HG02852 (cell line): ENCODE measurements around the gene ZPR1.
"Not testable (repeated sequence)": the region's sequence is repeated elsewhere in the genome, so short reads cannot be mapped to it uniquely, and the experiment has no call there.

Source experiments
- ATAC-seq: cut with Tn5 transposase; IDR thresholded peaks from one replicate; pipeline ENCODE4 v1.9.1; 2021; ENCODE audit warnings: mild to moderate bottlenecking, moderate library complexity; ENCODE audit not compliant: unreplicated experiment

ZPR1 gene

DNA sequence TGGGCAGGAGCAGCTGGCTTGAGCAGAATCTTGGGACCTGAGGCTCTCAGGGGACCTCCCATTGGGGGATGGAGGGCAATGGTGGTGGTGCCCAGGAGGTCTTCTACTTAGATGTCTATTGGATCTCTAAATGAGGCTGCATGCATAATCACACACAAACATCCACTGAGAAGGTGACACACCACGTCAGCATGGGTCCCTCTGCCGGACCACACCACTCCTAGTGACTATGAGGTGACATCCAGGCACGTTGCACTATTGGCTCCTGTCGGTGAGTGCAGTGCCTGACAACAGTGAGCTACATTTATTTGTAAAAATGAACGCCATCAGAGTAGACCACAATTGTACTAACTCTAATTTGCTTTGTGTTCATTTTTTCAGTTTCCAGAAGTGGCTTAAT is 37.6 kb upstream of the ZPR1 start:
- ATAC-seq: no peak

DNA sequence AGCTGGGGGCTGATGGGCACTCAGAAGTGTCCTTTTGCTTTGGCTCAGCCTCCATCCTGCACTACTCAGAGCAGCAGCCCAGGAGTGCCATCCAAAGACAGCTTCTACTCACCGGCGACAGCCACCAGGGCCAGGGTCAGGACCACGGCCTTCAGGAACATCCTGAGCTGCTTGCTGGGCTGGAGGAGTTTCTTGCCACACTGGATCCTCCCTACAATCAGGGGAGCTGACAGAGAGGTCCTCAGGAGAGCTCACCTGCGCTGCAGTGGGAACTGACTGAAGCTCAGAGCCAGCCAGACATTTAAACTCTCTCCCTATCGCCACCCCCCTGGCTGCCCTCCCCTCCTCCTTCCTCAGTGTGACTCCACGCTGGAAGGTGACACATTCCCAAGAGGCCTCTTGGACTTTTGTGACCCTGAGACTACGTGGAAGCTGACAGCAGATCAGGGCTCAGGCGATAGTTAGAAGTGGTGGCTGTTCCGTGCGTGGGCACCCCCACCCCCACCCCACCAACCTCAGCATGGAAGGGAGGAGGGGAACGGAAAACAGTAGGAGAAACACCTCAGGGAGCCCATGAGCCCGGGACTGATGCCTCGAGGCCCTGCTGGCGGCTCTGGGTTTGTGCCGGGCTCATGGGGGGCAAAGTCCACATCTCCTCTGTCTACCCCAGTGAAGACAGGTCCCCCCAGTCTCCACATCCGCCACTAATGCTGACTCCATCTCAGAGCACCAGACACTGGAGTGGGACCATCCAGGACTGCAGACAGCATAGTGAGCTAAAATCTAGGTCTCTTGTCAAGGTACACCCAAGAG is 35.4 kb upstream of the ZPR1 start, which contains the start of gene APOA4:
TSS of gene APOA4 (minus strand) at position 274 of the 813 bp plus-strand sequence. CDS start at position 161, 113 bp downstream.
- no peak for ATAC-seq

- no peak for ATAC-seq
Observed at GRCh38 chr11:116822575-116822974, 34.8 kb upstream of the ZPR1 start.

DNA sequence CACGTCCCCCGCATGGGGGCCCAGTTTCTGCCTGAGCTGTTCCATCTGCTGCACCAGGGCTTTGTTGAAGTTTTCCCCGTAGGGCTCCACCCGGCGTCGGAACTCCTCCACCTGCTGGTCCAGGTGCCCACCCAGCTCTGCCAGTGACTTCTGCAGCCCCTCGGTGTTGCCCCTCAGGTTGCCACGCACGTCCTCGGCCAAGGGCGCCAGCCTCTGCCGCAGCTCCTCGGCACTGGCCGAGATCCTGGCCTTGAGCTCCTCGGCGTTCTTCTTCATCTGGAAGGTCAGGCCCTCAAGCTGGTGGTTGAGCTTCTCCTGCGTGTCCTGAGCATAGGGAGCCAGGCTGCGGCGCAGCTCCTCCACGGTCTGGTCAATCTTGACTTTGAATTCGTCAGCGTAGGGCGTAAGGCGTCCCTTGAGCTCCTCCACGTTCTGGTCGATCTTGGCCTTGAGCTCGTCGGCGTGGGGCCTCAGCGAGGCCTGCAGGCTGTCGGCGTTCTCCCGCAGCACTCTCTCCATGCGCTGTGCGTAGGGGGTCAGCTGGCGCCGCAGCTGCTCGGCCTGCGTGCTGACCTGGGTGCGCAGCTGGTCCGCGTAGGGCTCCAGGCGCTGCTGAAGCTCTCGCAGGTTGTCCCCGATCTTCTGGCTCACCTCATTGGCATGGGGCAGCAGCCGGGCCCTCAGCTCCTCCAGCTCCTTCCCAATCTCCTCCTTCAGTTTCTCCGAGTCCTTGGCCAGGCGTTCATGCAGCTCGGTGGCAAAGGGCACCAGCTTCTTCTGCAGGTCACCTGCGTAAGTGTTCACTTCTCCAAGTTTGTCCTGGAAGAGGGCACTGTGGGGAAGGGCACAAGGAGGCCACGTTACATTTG is 33.5 kb upstream of the ZPR1 start:
- no peak for ATAC-seq

DNA sequence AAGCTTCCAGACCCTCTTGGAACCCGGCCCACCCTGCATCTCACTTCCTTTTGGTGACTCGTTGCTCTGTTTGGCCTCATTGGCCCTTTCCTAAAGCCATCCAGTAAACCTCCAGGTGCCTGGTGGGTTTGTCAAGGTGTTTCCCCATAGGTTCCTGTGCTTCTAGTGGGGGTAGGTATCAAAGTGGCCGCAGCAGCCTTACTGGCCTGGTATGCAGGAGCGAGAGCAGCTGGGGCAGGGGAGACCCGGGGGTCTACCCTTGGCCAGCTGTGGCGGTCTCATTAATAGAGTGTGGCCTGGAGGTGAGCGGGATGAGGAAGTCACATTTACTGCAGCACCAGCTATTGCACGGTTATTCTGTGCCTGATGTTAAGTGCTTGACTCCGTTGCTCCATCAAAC is 31.2 kb upstream of the ZPR1 start:
- ATAC-seq: no peak

DNA sequence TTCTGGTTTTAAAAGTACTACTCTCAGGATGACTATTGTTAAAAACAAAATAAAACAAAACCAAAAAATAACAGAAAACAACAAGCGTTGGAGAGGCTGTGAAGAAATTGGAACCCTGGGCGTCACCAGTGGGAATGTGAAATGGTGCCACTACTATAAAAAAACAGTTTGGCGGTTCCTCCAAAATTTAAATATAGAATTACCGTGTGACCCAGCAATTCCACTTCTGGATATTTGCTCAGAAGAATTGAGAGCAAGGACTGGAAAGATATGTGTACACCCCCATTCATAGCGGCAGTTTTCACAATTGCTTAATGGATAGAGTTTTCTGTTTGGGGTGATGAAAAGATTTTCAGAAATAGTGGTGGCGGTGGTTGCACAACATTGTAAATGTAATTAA is 26.7 kb upstream of the ZPR1 start:
- ATAC-seq: no peak

- ATAC-seq: no peak
Observed at GRCh38 chr11:116813781-116814471, 26.1 kb upstream of the ZPR1 start.

DNA sequence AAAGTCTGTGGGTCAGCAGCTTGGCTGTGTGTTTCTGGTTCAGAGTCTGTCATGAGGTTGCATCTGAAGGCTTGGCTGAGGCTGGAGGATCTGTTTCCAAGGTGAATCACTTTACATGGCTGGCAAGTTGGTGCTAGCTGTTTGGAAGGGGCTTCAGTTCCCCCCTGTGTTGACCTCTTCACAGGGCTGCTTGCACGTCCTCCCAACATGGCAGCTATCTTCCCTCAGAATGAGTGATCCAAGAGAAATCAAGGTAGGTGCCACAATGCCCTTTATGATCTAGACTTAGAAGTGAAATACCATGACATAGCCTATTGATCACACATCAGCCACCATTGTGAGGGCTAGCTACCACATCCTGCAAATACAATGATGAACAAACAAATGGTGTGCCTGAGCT is 25.3 kb upstream of the ZPR1 start:
- ATAC-seq: no peak

GRCh38 chr11:116812109-116812508 is 24.3 kb upstream of the ZPR1 start:
- ATAC-seq: no peak

DNA sequence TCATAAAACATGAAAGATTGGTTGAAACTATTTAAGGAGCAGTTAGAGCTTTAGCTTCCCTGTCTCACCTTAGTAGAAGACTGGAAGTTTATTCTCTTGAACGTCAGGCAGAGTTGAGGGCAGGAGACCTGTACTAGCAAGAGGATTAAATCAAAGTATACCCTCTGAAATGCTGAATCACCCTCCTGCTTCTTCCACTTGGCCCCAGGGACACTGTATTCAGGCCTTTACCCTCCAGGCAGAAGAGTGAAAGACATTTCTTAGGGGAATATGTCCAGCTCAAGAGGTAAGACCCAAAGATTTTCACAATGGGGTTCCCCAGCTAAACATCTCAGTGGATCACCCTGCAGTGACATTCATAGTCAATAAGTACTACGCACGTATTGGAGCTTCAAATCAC is 23.4 kb upstream of the ZPR1 start:
- ATAC-seq: no peak

GRCh38 chr11:116808262-116809175 is 20.7 kb upstream of the ZPR1 start:
- ATAC-seq: no peak

DNA sequence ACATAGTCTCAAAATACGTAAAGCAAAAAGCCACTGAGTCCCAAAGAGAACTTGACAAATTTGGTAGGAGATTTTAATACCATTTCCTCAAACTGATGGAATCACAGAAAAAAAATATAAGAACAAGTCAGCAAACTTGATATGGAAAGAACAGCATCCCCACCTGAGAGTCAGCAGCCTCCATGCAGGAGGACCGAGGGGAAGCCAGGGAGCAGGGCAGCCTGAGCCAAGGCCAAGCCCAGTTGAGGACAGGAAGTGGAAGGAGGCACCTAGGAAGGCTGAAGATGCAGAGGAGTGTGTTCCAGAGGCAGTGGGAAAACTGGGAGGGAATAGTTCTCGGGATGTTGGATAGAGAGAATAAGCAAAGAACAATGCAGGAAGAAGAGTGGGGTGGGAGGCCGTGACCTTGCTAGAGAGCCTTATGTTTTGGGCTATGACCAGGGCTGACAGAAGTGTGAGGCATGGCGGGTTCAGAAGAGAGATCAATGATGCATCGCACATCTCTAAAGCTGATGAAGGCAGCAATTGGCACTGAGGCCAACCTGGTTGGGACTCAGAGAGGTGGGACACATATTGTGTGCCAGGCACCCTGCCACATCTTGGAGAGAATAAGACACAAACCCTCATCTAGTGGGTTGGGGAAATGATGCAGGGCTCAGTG is 19.9 kb upstream of the ZPR1 start:
- no peak for ATAC-seq

GRCh38 chr11:116804001-116804400 is 16.2 kb upstream of the ZPR1 start:
- no peak for ATAC-seq

- not testable (repeated sequence) for ATAC-seq
Observed at GRCh38 chr11:116801662-116802061, 13.8 kb upstream of the ZPR1 start.

DNA sequence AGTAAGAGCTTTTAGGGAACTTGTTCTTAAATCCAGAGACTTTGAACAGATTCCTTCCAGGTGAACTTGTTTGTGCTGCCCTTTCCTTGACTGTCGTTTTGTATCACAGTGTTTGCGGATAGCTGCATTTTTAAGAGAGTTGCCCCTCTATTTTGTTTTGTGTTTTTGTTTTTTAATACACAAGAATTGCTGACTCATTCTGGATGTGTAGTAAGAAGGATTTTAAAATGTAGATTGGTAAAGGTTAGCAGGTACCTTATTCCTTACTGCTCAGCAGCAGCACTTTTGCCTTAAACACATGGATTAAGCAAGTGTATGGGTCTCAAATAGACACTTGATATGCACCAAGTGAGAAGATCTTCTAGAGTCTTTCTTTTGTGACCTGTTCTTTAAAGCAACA is 12.8 kb upstream of the ZPR1 start:
- no peak for ATAC-seq

DNA sequence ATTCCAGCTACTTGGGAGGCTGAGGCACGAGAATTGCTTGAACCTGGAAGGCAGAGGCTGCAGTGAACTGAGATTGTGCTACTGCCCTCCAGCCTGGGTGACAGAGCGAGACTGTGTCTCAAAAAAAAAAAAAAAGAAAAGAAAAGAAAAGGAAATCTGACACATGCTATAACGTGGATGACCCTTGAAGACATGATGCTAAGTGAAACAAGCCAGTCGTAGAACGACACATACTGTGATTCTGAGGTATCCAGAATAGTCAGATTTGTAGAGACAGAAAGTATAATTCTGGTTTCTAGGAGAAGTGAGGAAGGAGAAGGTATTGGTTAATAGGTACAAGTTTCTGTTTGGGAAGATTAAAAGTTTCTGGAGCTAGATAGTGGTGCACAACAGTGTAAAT is 10.5 kb upstream of the ZPR1 start:
- ATAC-seq: no peak

- ATAC-seq: no peak
Observed at GRCh38 chr11:116797816-116798215, 10.0 kb upstream of the ZPR1 start.

GRCh38 chr11:116796548-116796947 is 8.7 kb upstream of the ZPR1 start:
- ATAC-seq: no peak

DNA sequence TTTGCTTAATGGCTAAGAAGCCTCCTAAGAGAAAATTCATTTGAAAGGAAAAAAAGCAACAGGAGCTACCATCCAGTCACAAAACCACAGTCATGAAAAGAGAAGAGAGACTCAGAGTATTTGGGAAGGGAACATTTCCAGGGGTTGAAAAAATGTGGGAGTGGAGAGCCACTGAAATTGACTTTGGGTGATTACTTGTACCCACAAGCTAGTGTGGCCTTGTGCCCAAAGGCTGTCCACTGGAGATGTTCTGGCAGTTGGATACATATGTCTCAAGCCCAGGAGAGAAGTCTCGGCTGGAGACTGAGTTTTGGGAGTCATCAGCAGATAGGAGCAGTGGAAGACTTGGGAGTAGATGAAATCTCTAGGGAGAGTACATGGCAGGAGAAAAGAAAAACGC is 7.0 kb upstream of the ZPR1 start:
- ATAC-seq: no peak

DNA sequence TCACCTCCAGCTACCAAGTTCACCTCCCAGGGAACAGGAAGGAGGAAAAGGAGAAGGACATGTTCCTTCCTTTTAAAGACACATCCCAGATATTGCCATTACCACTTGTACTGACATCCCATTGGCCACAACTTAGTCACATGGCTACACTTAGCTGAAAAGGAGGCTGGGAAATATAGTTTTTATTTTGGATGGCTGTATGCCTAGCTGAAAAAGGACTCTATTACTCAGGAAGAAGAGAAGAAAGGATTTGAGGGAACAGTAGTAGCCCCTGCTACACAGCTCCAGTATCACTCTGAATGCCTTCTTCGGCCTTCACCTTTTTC is 5.9 kb upstream of the ZPR1 start:
- no peak for ATAC-seq
